ENCODE data around the gene SIDT2. TPM values are rescaled to one million over a fixed set of nuclear protein-coding genes. Genes with fewer than 3 reads are reported as not detected.

The SIDT2 gene
- total RNA-seq, 2 donors from 2014 or later = 39.3 to 43.0 TPM

GRCh38 chr11:117187007-117187406 lies 8.5 kb downstream of the SIDT2 start:
- Mint-ChIP-seq H3K4me3 (no peak overlapping the region), H3K27ac (peak overlapping the region; percentile 46), H3K9me3 (no peaks in the 10 kb centered on the region), H3K27me3 (ENCODE audit: insufficient read depth) (no peaks in the 10 kb centered on the region), H3K4me1 (no peaks in the 10 kb centered on the region), H3K36me3 (ENCODE audit: low read depth) (peaks cover 33% of the 10 kb centered on the region)
- Histone ChIP-seq H3K36me3 (ENCODE audit: control insufficient read depth, insufficient read depth, low read length) (peaks cover 32% of the 10 kb centered on the region), H3K9ac (ENCODE audit: extremely low read depth, low read length, poor library complexity, severe bottlenecking) (no peak overlapping the region), H3K4me3 (ENCODE audit: low read length) (no peak overlapping the region), H3K27ac (ENCODE audit: low read depth, low read length) (no peak overlapping the region), H3K4me1 (ENCODE audit: control insufficient read depth, insufficient read depth, low read length) (no peaks in the 10 kb centered on the region), H3K27me3 (ENCODE audit: control insufficient read depth, insufficient read depth, low read length, poor library complexity, severe bottlenecking) (no peaks in the 10 kb centered on the region), H3K9me3 (ENCODE audit: control insufficient read depth, low read length) (no peaks in the 10 kb centered on the region)
- no peak for TF ChIP-seq CTCF (conservative IDR thresholded peaks at IDR 0.05)
- DNase-seq = peak; percentile 29
- 86 to 89% methylated on average over 4 to 6 of the region's 6 CpGs for WGBS, 2 experiments (ENCODE audit: insufficient coverage in 1 of 2, insufficient read length in 1 of 2)

GRCh38 chr11:117187428-117187798 lies 8.9 kb downstream of the SIDT2 start:
- no peak overlapping the region for H3K4me3 Mint-ChIP-seq
- H3K4me3 ChIP-seq (ENCODE audit: low read length) = no peak overlapping the region
- no peak for TF ChIP-seq CTCF (conservative IDR thresholded peaks at IDR 0.05)
- H3K9me3 ChIP-seq (ENCODE audit: control insufficient read depth, low read length) = no peaks in the 10 kb centered on the region
- peaks cover 35% of the 10 kb centered on the region for H3K36me3 Mint-ChIP-seq (ENCODE audit: low read depth)
- WGBS, 2 experiments (ENCODE audit: insufficient coverage in 1 of 2, insufficient read length in 1 of 2) = 91 to 96% methylated on average over 9 to 13 of the region's 13 CpGs
- no peaks in the 10 kb centered on the region for H3K4me1 Mint-ChIP-seq
- peak; percentile 34 for DNase-seq
- H3K36me3 ChIP-seq (ENCODE audit: control insufficient read depth, insufficient read depth, low read length) = peaks cover 28% of the 10 kb centered on the region
- H3K9ac ChIP-seq (ENCODE audit: extremely low read depth, low read length, poor library complexity, severe bottlenecking) = no peak overlapping the region
- no peaks in the 10 kb centered on the region for H3K27me3 Mint-ChIP-seq (ENCODE audit: insufficient read depth)
- H3K9me3 Mint-ChIP-seq = no peaks in the 10 kb centered on the region
- no peaks in the 10 kb centered on the region for H3K4me1 ChIP-seq (ENCODE audit: control insufficient read depth, insufficient read depth, low read length)
- no peaks in the 10 kb centered on the region for H3K27me3 ChIP-seq (ENCODE audit: control insufficient read depth, insufficient read depth, low read length, poor library complexity, severe bottlenecking)
- no peak overlapping the region for H3K27ac ChIP-seq (ENCODE audit: low read depth, low read length)
- H3K27ac Mint-ChIP-seq = no peak overlapping the region

- TF ChIP-seq CTCF (conservative IDR thresholded peaks at IDR 0.05) = no peak
- H3K27me3 Mint-ChIP-seq (ENCODE audit: insufficient read depth) = no peaks in the 10 kb centered on the region
- no peak overlapping the region for H3K27ac Mint-ChIP-seq
- no peaks in the 10 kb centered on the region for H3K9me3 Mint-ChIP-seq
- no peaks in the 10 kb centered on the region for H3K4me1 Mint-ChIP-seq
- Histone ChIP-seq H3K36me3 (ENCODE audit: control insufficient read depth, insufficient read depth, low read length) (peaks cover 23% of the 10 kb centered on the region), H3K4me1 (ENCODE audit: control insufficient read depth, insufficient read depth, low read length) (no peaks in the 10 kb centered on the region), H3K9ac (ENCODE audit: extremely low read depth, low read length, poor library complexity, severe bottlenecking) (no peak overlapping the region), H3K4me3 (ENCODE audit: low read length) (no peak overlapping the region), H3K27me3 (ENCODE audit: control insufficient read depth, insufficient read depth, low read length, poor library complexity, severe bottlenecking) (no peaks in the 10 kb centered on the region), H3K9me3 (ENCODE audit: control insufficient read depth, low read length) (no peaks in the 10 kb centered on the region), H3K27ac (ENCODE audit: low read depth, low read length) (no peak overlapping the region)
- H3K36me3 Mint-ChIP-seq (ENCODE audit: low read depth) = peaks cover 33% of the 10 kb centered on the region
- no peak overlapping the region for H3K4me3 Mint-ChIP-seq
- WGBS, 2 experiments (ENCODE audit: insufficient coverage in 1 of 2, insufficient read length in 1 of 2) = 93% methylated on average over 9 to 16 of the region's 16 CpGs
- DNase-seq = peak; percentile 33
Measured at GRCh38 chr11:117187799-117188481, 9.4 kb downstream of the SIDT2 start.
